ENCODE data around the gene TMSB4Y. TPM values are rescaled to one million over a fixed set of nuclear protein-coding genes. Genes with fewer than 3 reads are reported as not detected.

Gene TMSB4Y
- not detected for polyA plus RNA-seq

DNA sequence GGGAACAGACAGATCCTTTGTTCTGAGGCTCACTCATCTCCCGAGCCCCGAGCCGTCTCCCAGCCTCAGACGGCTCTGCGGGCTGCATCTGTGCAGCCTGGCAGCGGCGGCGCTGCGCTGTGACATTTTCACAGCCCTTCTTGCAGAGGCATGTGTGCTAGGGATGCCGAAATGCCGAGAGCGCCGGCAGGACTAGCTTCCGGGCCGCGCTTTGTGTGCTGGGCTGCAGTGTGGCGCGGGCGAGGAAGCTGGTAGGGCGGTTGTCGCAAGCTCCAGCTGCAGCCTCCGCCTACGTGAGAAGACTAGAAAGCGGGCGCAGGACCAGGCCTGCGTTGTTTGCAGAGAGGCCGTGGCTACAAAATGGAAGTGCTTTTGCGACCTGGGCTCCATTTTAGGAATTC lies at the start of gene TMSB4Y:
TMSB4Y (plus strand) TSS at position 332 of the 401 bp plus-strand sequence.
- no peaks in the 10 kb centered on the region for H3K4me1 Mint-ChIP-seq
- H3K9me3 Mint-ChIP-seq: no peaks in the 10 kb centered on the region
- H3K27me3 Mint-ChIP-seq: no peaks in the 10 kb centered on the region
- no peaks in the 10 kb centered on the region for H3K36me3 Mint-ChIP-seq
- H3K4me3 Mint-ChIP-seq: no peak within 1 kb of the TSS
- H3K27ac Mint-ChIP-seq: no peak within 1 kb of the TSS

DNA sequence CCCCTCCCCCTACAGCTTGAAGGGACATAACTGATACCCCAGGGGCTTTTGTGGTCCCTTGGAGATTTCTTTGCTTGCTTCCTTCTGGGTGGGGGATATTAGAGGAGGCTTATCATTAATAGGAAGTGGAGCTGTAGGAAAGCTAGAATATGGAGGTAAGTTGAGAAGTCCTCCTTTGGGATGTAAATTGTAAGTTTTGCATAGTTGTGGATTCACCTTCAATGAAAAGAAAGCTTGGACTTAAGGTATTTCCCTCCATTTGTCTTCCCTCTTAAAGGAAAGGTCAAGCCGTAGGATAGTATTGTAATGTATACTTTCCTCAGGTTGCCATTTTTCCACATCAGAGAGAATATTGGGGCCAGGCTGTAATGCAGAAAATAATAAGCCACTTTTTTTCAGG lies 39.5 kb upstream of the TMSB4Y start:
- no peak overlapping the region for H3K4me3 Mint-ChIP-seq
- H3K9me3 Mint-ChIP-seq: no peaks in the 10 kb centered on the region
- no peaks in the 10 kb centered on the region for H3K4me1 Mint-ChIP-seq
- no peaks in the 10 kb centered on the region for H3K36me3 Mint-ChIP-seq
- H3K27me3 Mint-ChIP-seq: no peaks in the 10 kb centered on the region
- no peak overlapping the region for H3K27ac Mint-ChIP-seq

DNA sequence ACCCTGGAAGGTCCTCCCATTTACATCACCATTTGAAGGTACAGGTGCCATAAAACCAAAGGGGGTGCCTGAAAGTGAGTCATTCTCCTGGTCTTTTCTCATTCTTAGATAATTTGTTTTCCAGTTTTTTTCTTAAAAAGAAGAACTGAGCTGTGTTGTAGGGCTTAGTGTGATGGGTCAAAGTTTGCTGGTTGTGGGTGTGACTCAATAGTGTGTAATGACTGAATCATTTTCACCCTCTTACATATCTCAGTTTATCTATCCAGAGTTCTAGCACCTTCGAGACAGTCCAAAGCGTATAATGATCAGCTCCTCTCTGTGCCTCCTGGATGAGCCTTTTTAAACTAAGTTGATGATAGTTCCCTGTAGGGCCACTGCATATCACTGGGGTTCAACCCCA lies 32.6 kb upstream of the TMSB4Y start:
- Mint-ChIP-seq H3K27ac (no peak overlapping the region), H3K36me3 (no peaks in the 10 kb centered on the region), H3K27me3 (no peaks in the 10 kb centered on the region), H3K4me1 (no peaks in the 10 kb centered on the region), H3K4me3 (no peak overlapping the region), H3K9me3 (no peaks in the 10 kb centered on the region)

DNA sequence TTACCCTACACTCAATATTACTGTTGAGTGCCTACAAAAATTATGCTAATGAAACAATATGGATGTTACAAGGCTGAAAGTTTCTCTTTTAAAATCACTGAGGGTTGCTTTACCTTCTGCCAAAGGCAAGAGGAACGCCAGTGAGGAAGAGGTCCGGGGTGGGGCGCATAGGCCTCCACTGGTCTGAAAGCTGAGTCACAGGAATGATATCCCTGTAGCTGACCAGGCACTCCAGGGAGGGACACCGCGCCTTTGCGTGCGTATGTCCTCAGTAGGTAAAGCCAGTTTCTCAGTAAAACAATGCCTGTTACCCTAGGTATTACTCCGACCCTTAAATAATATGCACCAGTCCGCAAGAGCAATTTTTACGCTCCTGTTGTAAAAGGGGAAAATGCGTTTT lies 1.4 kb upstream of the TMSB4Y start:
- no peak overlapping the region for H3K4me3 Mint-ChIP-seq
- H3K4me1 Mint-ChIP-seq: no peaks in the 10 kb centered on the region
- no peaks in the 10 kb centered on the region for H3K27me3 Mint-ChIP-seq
- H3K36me3 Mint-ChIP-seq: no peaks in the 10 kb centered on the region
- no peaks in the 10 kb centered on the region for H3K9me3 Mint-ChIP-seq
- H3K27ac Mint-ChIP-seq: no peak overlapping the region

DNA sequence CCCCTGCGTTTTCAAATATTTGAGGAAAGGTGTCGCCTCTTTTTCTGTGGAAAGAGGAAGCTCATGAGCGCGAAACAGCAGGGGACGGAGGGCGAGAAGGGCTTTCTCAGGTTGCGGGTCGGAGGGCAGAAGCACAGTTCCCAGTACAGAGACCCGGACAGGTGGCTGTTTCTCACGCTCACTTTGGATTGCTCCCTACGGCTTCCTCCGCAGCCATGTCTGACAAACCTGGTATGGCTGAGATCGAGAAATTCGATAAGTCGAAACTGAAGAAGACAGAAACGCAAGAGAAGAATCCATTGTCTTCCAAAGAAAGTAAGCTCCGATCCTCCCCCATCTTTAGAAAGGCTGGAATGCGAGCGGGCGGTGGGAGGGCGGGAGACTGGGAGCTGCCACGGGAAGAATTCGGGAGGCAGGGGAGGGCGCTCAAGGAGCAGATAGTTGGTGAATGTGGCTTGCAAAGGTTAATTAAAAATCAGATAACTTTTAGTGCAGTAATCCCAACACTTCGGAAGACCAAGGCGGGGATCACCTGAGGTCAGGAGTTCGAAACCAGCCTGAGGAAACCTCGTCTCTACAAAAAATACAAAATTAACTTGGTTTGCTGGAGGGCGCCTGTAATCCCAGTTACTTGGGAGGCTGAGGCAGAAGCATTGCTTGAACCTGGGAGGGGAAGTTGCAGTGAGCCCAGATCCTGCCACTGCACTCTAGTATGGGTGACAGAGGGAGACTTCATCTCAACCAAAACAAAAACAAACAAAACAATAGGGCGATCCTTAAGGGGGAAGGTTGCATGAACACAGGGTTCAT lies 627 bp downstream of the TMSB4Y start:
- Mint-ChIP-seq H3K36me3 (no peaks in the 10 kb centered on the region), H3K4me1 (no peaks in the 10 kb centered on the region), H3K9me3 (no peaks in the 10 kb centered on the region), H3K4me3 (no peak overlapping the region), H3K27ac (no peak overlapping the region), H3K27me3 (no peaks in the 10 kb centered on the region)

DNA sequence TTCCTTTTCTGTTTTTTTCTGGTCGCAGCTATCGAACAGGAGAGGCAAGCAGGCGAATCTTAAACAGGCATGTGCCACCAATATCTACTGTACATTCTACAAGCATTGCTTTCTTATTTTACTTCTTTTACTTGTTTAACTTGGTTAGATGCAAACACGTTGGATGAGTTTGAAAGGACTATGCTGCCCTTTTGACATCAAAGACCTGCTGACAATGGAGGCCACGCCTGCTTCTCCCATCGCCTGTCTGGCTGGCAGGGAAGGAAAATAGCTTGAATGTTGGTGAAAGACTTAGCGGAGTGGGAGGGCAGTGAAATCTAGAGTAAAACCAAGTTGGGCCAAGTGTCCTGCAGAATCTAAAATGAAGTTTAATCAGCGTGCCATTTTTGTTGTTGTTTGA lies 1.5 kb downstream of the TMSB4Y start:
- Mint-ChIP-seq H3K36me3 (no peaks in the 10 kb centered on the region), H3K4me3 (no peak overlapping the region), H3K4me1 (no peaks in the 10 kb centered on the region), H3K9me3 (no peaks in the 10 kb centered on the region), H3K27me3 (no peaks in the 10 kb centered on the region), H3K27ac (no peak overlapping the region)

DNA sequence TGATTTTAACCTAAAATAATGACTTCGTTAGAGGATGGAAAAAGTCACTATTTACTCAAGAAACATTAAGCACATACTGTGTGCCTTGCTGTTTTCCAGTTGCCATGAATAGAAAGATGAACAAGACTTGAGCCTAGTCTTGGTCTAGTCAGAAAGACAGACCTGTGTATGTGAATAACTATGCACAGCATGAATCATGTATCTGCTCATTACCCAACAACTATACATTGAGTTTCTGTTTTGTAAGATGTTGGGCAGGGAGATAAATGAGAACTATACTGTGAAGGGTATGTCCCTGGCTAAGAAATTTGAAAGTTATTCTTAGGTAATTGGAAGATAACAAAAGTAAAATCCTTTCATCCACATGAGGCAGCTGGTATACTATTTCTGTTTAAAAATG lies 4.3 kb downstream of the TMSB4Y start:
- Mint-ChIP-seq H3K4me3 (no peak overlapping the region), H3K36me3 (no peaks in the 10 kb centered on the region), H3K27ac (no peak overlapping the region), H3K4me1 (no peaks in the 10 kb centered on the region), H3K27me3 (no peaks in the 10 kb centered on the region), H3K9me3 (no peaks in the 10 kb centered on the region)

DNA sequence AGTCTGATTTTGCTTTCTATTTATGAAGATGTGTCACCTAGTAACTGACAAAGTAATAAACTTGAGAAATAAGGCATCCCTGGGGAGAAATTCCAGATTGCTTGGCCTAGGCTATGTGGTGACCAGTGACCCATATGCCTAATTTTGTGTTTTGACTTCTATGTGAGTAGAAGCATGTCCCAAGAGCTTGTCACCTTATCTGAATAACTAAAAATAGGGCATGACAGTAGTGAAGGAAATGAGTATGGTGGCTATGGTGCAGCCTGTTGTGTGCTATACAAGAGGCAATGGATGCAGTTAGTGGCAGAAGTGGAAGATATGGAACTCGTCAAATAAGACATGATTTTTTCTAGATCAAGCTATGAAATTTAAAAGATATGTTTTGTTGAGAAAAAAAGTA lies 15.3 kb downstream of the TMSB4Y start:
- Mint-ChIP-seq H3K9me3 (no peaks in the 10 kb centered on the region), H3K4me3 (no peak overlapping the region), H3K4me1 (no peaks in the 10 kb centered on the region), H3K27me3 (no peaks in the 10 kb centered on the region), H3K27ac (no peak overlapping the region), H3K36me3 (no peaks in the 10 kb centered on the region)

DNA sequence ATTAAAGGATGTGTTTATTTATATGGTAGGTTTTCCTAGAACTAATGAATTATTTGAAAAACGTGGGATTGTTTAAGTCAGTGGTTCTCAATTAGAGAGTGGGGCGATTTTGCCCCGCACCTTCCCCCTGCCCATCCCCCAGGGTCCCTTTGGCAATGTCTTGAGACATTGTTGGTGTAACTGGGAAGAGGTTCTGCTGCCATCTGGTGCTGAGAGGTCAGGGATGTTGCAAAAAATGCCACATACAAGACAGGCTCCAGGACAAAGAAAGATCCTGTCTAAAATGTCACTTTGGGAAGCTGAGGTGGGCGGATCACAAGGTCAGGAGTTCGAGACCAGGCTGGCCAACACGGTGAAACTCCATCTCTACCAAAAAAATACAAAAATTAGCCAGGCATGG lies 25.8 kb downstream of the TMSB4Y start:
- Mint-ChIP-seq H3K4me3 (no peak overlapping the region), H3K27ac (no peak overlapping the region), H3K4me1 (no peaks in the 10 kb centered on the region), H3K27me3 (no peaks in the 10 kb centered on the region), H3K9me3 (no peaks in the 10 kb centered on the region), H3K36me3 (no peaks in the 10 kb centered on the region)

DNA sequence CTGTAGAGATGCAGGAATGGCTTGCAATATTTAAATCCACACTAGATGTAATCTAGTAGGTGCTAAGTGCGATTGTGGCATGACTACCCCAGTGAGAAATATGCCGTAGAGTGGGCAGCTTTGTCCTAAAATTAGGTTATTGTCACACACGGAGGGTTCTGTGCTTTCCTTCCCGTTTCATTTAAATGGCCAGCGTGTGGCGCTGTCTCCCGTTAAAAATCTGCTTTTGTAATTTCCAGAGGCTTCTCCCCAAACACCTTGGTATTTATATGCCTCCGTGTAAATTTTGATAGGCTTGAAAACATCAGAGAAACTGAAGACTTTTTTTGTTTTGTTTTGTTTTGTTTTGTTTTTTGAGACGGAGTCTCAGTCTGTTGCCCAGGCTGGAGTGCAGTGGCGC lies 34.9 kb downstream of the TMSB4Y start:
- H3K27ac Mint-ChIP-seq: no peak overlapping the region
- no peak overlapping the region for H3K4me3 Mint-ChIP-seq
- no peaks in the 10 kb centered on the region for H3K27me3 Mint-ChIP-seq
- no peaks in the 10 kb centered on the region for H3K9me3 Mint-ChIP-seq
- no peaks in the 10 kb centered on the region for H3K36me3 Mint-ChIP-seq
- no peaks in the 10 kb centered on the region for H3K4me1 Mint-ChIP-seq

DNA sequence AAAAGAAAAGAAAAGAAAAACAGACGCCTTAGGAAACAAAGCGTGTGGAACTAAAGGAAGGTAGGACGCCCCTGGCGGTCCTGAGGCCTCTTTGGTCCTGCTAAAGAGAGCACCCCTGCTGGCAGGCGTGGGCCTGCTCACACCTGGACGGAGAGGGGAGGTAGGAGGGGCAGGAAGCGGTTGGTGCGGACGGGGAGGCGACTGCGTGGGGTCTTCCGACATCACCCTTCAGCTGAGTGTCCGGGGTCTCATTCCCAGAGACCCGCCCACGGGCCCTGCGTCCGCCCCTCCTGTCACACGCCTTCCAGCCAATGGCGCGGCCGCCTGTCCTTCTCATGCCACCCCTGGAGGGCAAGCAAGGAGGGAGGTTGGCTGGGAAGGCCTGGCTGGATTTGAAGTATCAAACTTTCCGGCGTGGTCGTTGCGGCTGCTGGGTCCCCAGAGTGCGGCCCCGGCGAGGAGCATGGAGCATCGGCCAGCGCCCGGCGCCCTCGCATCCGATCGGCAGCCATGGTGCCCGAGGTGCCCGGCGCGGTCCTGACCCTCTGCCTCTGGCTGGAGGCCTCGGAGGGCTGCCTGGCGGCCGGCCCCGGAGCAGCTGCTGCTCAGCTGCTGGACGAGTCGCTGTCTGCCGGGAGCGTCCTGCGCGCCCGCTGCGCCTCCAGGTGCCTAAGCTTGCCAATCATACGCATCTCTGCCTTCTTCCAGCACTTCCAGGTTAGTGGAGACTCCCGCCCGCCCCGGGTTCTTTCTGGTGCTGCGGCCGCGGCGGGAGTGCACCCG lies 47.8 kb downstream of the TMSB4Y start:
- Mint-ChIP-seq H3K4me3 (no peak overlapping the region), H3K9me3 (no peaks in the 10 kb centered on the region), H3K27me3 (no peaks in the 10 kb centered on the region), H3K4me1 (no peaks in the 10 kb centered on the region), H3K27ac (no peak overlapping the region), H3K36me3 (no peaks in the 10 kb centered on the region)

DNA sequence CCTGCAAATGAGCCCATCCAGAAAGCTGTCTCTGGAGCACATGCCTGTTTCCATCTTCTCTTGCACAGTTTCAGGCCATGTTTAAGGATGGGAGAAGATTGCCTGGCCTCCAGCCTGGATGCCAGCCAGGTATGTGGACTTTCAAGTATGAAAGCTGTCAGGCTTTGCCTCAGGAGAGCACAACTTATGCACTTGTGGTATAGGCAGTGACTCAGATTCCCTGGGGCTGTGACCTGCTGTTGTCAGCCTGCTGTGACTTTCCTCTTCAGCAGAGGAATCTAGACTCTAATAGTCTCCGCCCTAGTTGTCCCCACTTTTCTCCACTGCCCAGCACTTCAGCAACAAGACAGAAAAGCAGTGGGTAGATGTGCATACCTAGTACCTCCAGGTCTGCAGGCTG lies 51.0 kb downstream of the TMSB4Y start:
- Mint-ChIP-seq H3K4me1 (no peaks in the 10 kb centered on the region), H3K27me3 (no peaks in the 10 kb centered on the region), H3K27ac (no peak overlapping the region), H3K36me3 (no peaks in the 10 kb centered on the region), H3K9me3 (no peaks in the 10 kb centered on the region), H3K4me3 (no peak overlapping the region)

Other genes with a start within 250 kb of the TMSB4Y start
- not detected for gene UTY, start 223.9 kb upstream of the TMSB4Y start, polyA plus RNA-seq

Data from IgD-negative memory B cell (primary cell).